SK-N-SH (cell line): ENCODE results near the gene SAPCD2. TPM values are rescaled to one million over a fixed set of nuclear protein-coding genes. Genes with fewer than 3 reads are reported as not detected.

Source experiments
- CTCF ChIA-PET: fragments of 300-600, 350-600 bp; formaldehyde crosslinking; extraction: SDS; loops from one replicate; lab custom pipeline; 2021; lab: Yijun Ruan, JAX
- POLR2A ChIA-PET: fragments of 350-600 bp; sonication (Branson Sonifier 250); formaldehyde crosslinking; extraction: SDS; loops from one replicate; lab custom pipeline; 2020; ENCODE audit warnings: antibody characterized with exemption, inconsistent platforms; lab: Yijun Ruan, JAX
- DNase-seq: peaks from one replicate; pipeline ENCODE4 v3.0.0; 2012
- H2AFZ ChIP-seq: fragments of 200-600 bp; sonication (generic); 2 replicates; pipeline ENCODE4 v1.8.1; 2016; ENCODE audit warnings: antibody characterized with exemption, mild to moderate bottlenecking, low read depth
- H3F3A ChIP-seq: fragments of 200-600 bp; sonication (generic); replicated peaks from 2 replicates; pipeline ENCODE3; 2016; ENCODE audit warnings: antibody characterized with exemption, mild to moderate bottlenecking; ENCODE audit not compliant: insufficient read depth
- H3K27ac ChIP-seq, 2 experiments: fragments of 200-500 bp in 1 of 2; fragments of 200-600 bp in 1 of 2; sonication (Bioruptor generic) in 1 of 2; sonication (generic), shearing (Covaris generic) in 1 of 2; 2 replicates each; pipeline versions ENCODE4 v1.5.1 to v1.6.1; 2014 to 2016; ENCODE audit warnings: low read depth in 2 of 2, inconsistent platforms in 1 of 2, low read length in 1 of 2, mild to moderate bottlenecking in 1 of 2, mixed read lengths in 1 of 2
- H3K27me3 ChIP-seq: fragments of 200-600 bp; sonication (generic), shearing (Covaris generic); 2 replicates; pipeline ENCODE4 v1.6.1; 2016; ENCODE audit warnings: mixed run types; ENCODE audit not compliant: insufficient read depth
- H3K36me3 ChIP-seq, 2 experiments: fragments of 200-500 bp in 1 of 2; fragments of 200-600 bp in 1 of 2; sonication (Bioruptor generic) in 1 of 2; sonication (generic) in 1 of 2; replicated peaks in 1 of 2; 2 replicates each; pipeline versions ENCODE3 to v1.5.1; 2014 to 2016; ENCODE audit warnings: low read length in 1 of 2, mild to moderate bottlenecking in 1 of 2; ENCODE audit not compliant: insufficient read depth in 2 of 2, control insufficient read depth in 1 of 2
- H3K4me1 ChIP-seq, 2 experiments: fragments of 200-500 bp in 1 of 2; fragments of 200-600 bp in 1 of 2; sonication (Bioruptor generic) in 1 of 2; sonication (generic), shearing (Covaris generic) in 1 of 2; 2 replicates each; pipeline versions ENCODE4 v1.5.1 to v1.6.1; 2014 to 2016; ENCODE audit warnings: low read depth in 1 of 2, low read length in 1 of 2, mixed run types in 1 of 2; ENCODE audit not compliant: insufficient read depth in 2 of 2, control insufficient read depth in 1 of 2
- H3K4me2 ChIP-seq: fragments of 200-600 bp; sonication (generic), shearing (Covaris generic); 2 replicates; pipeline ENCODE4 v1.6.1; 2017; ENCODE audit warnings: mixed run types
- H3K4me3 ChIP-seq, 2 experiments: fragments of 200-500 bp in 1 of 2; fragments of 200-600 bp in 1 of 2; sonication (Bioruptor generic) in 1 of 2; sonication (generic), shearing (Covaris generic) in 1 of 2; 2 replicates each; pipeline versions ENCODE4 v1.5.1 to v1.8.1; 2014 to 2016; ENCODE audit warnings: low read depth in 2 of 2, inconsistent platforms in 1 of 2, low read length in 1 of 2, mild to moderate bottlenecking in 1 of 2, mixed read lengths in 1 of 2, moderate library complexity in 1 of 2
- H3K79me2 ChIP-seq: fragments of 200-600 bp; sonication (generic); 2 replicates; pipeline ENCODE4 v1.8.1; 2017; ENCODE audit warnings: mild to moderate bottlenecking; ENCODE audit not compliant: insufficient read depth
- H3K9ac ChIP-seq: fragments of 200-600 bp; sonication (generic); 2 replicates; pipeline ENCODE4 v1.6.1; 2017; ENCODE audit warnings: mixed run types
- H3K9me2 ChIP-seq: fragments of 200-600 bp; sonication (generic); 2 replicates; pipeline ENCODE4 v1.6.1; 2017; ENCODE audit warnings: mixed run types
- H3K9me3 ChIP-seq: fragments of 200-600 bp; sonication (generic); 2 replicates; pipeline ENCODE4 v1.6.1; 2017; ENCODE audit warnings: mixed run types, mild to moderate bottlenecking, moderate library complexity
- H4K20me1 ChIP-seq: fragments of 200-600 bp; sonication (generic); 2 replicates; pipeline ENCODE4 v1.6.1; 2017; ENCODE audit warnings: mild to moderate bottlenecking, mixed run types; ENCODE audit not compliant: insufficient read depth
- CHD2 ChIP-seq: fragments of 150-350 bp; IDR thresholded peaks from 2 replicates; pipeline ENCODE4 v1.6.1; 2018; ENCODE audit warnings: low read length; ENCODE audit not compliant: partially characterized antibody
- ELF1 ChIP-seq: IDR thresholded peaks from 2 replicates; pipeline ENCODE4 v1.4.0; 2012
- EP300 ChIP-seq, 2 experiments: IDR thresholded peaks; 2 replicates each; pipeline versions ENCODE4 v1.4.0 to v1.6.1; 2012; ENCODE audit warnings: borderline replicate concordance in 1 of 2, low read depth in 1 of 2, low read length in 1 of 2
- EZH2phosphoT487 ChIP-seq: fragments of 200-600 bp; sonication (generic); IDR thresholded peaks from 2 replicates; pipeline ENCODE4 v1.6.1; 2017; ENCODE audit warnings: low read depth, mixed run types, mild to moderate bottlenecking, antibody characterized with exemption, moderate library complexity, borderline replicate concordance
- FOXJ3 ChIP-seq: sonication (generic); formaldehyde crosslinking; IDR thresholded peaks from 2 replicates; pipeline ENCODE4 v1.5.1; 2020; ENCODE audit warnings: mild to moderate bottlenecking, missing genetic modification reagents
- FOXM1 ChIP-seq: IDR thresholded peaks from 2 replicates; pipeline ENCODE4 v1.4.0; 2012; ENCODE audit warnings: low read depth, mild to moderate bottlenecking
- MXI1 ChIP-seq: IDR thresholded peaks from 2 replicates; pipeline ENCODE4 v1.6.1; 2012; ENCODE audit warnings: mild to moderate bottlenecking, low read depth, low read length, improper control_type of control experiment
- NFIC ChIP-seq: IDR thresholded peaks from 2 replicates; pipeline ENCODE4 v1.4.0; 2012; ENCODE audit warnings: borderline replicate concordance
- POLR2AphosphoS5 ChIP-seq: IDR thresholded peaks from 2 replicates; pipeline ENCODE4 v1.6.1; 2012; ENCODE audit warnings: low read depth, low read length
- RAD21 ChIP-seq: IDR thresholded peaks from 2 replicates; pipeline ENCODE4 v1.6.1; 2012; ENCODE audit warnings: mild to moderate bottlenecking, low read length
- RCOR1 ChIP-seq: fragments of 150-350 bp; IDR thresholded peaks from 2 replicates; pipeline ENCODE4 v1.6.1; 2017; ENCODE audit warnings: antibody characterized with exemption, low read length
- RFX5 ChIP-seq: IDR thresholded peaks from 2 replicates; pipeline ENCODE4 v1.6.1; 2012; ENCODE audit warnings: mild to moderate bottlenecking, improper control_type of control experiment, low read length
- RXRA ChIP-seq: IDR thresholded peaks from 2 replicates; pipeline ENCODE4 v1.4.0; 2012; ENCODE audit warnings: low read depth, mild to moderate bottlenecking, borderline replicate concordance
- SMC3 ChIP-seq: IDR thresholded peaks from 2 replicates; pipeline ENCODE4 v1.6.1; 2012; ENCODE audit warnings: low read depth, low read length, improper control_type of control experiment
- TAF1 ChIP-seq: IDR thresholded peaks from 2 replicates; pipeline ENCODE4 v1.6.1; 2012; ENCODE audit warnings: low read depth, mild to moderate bottlenecking, low read length, moderate library complexity, borderline replicate concordance
- TCF12 ChIP-seq: IDR thresholded peaks from 2 replicates; pipeline ENCODE4 v1.4.0; 2012
- TEAD4 ChIP-seq: IDR thresholded peaks from 2 replicates; pipeline ENCODE4 v1.4.0; 2012; ENCODE audit warnings: mild to moderate bottlenecking, borderline replicate concordance; ENCODE audit not compliant: insufficient read depth
- WGBS: methylation state at CpG from one replicate; pipeline ENCODE4 v1.1.6; 2017; ENCODE audit warnings: low lambda C conversion rate; 5-methylcytosine and 5-hydroxymethylcytosine counted together
- polyA plus RNA-seq, 3 experiments: library from polyadenylated mRNA; depleted of rRNA; stranded (reverse); fragments of >200 nt; gene quantifications; 2 replicates each; pipeline ENCODE4 v1.2.3, GENCODE V29; 2012
- TF ChIP-seq, protein P1 (sequence below): fragments of 150-350 bp; IDR thresholded peaks from 2 replicates; pipeline ENCODE4 v1.6.1; 2016; ENCODE audit warnings: mild to moderate bottlenecking, low read depth, low read length
- TF ChIP-seq, protein P2 (sequence below): IDR thresholded peaks from 2 replicates; pipeline ENCODE4; 2012
- TF ChIP-seq, protein P3 (sequence below): IDR thresholded peaks from 2 replicates; pipeline ENCODE4 v1.4.0; 2012; ENCODE audit warnings: low read depth

SAPCD2 gene
- polyA plus RNA-seq, 1 of the 3 experiments (the other 2 are of a cell fraction) = 6.0 TPM

DNA sequence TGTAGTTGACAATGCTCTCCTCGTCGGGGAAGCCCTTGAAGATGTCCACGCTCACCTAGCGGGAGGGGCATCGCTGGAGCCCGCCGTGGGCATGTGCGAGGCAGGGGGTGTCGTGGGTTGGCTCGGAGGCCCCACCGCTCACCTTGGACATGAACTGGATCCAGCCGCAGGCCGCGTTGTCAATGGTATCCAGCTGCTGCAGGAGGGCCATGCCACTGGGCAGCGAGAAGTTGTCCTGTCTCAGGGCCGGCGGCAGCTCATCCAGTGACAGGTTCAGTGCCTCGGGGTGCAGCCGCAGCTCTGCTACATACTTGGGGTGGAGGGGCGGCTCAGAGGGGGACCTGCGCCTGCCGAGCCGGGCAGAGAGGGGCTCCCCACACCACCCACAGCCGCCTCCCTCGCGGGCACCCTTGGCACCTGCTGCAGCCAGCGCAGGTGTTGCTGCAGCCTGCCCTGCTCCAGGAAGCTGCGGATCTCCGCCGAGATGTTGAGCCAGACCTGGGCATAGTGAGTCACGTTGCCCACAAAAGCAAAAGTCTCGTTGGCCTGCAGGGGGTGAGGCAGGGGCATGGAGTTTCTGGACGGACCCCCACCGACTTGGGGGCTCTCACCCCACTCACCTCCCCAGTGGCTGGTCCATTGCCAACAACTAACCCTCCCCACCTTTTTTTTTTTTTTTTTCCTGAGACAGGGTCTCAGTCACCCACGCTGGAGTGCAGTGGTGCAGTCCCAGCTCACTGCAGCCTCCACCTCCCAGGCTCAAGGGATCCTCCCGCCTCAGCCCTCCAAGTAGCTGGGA lies 51.4 kb downstream of the SAPCD2 start (continued):
- TF ChIP-seq RFX5 = no peak

DNA sequence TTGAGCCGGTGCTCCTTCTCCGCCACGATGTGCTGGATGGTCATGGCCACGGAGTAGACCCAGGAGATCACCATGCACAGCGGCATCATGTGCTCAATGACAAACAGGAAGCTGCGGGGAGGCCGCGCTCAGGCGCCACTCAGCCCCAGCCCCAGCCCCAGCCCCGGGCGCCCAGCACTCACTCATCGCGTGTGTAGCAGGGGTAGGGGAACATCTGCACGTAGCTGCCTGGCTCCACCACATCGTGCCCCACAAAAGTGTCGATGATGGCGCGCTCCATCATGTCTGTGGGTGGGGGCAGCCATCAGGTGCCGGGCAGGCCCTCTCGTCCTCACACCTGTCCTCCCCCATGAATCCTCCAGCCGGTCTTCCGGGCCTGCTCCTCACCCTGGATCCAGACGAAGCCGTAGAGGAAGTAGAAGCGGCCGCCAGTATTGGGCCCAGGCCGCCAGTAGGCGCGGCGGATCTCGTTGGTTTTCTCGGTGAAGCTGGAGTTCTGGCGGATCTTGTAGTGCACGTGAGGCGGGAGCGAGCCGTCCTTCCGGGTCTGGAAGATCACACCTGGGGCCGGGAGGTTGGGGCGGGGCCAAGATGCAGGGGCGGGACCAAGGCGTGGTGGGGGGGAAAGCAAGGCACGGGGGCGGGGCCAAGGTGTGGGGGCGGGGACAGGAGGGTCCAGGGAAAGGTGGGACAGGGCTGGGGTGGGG lies 52.4 kb downstream of the SAPCD2 start:
- CTCF ChIA-PET = interaction anchor here (0.6 to 2.1 kb wide), 3 partner anchors 7 to 70 kb away, joined by 3 to 7 read pairs (median 3); no protein-coding TSS in a partner anchor

DNA sequence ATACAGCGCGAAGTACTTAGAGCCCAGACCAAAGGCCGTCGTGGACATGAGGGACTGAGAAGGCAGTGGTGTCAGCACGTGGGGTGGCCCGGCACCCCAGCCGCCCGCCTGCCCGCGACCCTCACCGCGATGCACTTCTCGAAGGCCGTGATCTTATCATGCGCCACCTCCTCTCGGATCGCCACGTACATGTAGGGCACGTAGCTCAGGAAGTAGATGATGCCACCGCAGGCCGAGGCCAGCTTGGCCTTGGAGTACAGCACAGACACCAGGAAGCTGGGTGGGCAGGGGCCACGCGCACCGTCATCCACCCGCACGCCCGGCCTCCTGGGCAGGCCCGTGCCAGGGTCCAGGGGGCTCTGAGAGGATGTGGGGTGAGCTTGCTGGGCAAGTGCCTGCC lies 53.3 kb downstream of the SAPCD2 start:
- Histone ChIP-seq H3K9me3 (no peaks in the 10 kb centered on the region), H3K4me3 (no peak overlapping the region)
- TF ChIP-seq RFX5 (no peak), CHD2 (no peak), RAD21 (no peak), RCOR1 (no peak), NFIC (no peak), ELF1 (no peak), FOXJ3 (CRISPR knock-in tag) (no peak), POLR2AphosphoS5 (no peak), TCF12 (no peak), RXRA (no peak), TAF1 (no peak), MXI1 (no peak), EZH2phosphoT487 (no peak), TEAD4 (no peak), EP300 (IDR thresholded peaks at IDR 0.05; ENCODE audit: borderline replicate concordance in 1 of 2, low read depth in 1 of 2, low read length in 1 of 2) (no peak), SMC3 (no peak)
- TF ChIP-seq, protein P1, sequence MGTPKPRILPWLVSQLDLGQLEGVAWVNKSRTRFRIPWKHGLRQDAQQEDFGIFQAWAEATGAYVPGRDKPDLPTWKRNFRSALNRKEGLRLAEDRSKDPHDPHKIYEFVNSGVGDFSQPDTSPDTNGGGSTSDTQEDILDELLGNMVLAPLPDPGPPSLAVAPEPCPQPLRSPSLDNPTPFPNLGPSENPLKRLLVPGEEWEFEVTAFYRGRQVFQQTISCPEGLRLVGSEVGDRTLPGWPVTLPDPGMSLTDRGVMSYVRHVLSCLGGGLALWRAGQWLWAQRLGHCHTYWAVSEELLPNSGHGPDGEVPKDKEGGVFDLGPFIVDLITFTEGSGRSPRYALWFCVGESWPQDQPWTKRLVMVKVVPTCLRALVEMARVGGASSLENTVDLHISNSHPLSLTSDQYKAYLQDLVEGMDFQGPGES = no peak
- TF ChIP-seq, protein P2, sequence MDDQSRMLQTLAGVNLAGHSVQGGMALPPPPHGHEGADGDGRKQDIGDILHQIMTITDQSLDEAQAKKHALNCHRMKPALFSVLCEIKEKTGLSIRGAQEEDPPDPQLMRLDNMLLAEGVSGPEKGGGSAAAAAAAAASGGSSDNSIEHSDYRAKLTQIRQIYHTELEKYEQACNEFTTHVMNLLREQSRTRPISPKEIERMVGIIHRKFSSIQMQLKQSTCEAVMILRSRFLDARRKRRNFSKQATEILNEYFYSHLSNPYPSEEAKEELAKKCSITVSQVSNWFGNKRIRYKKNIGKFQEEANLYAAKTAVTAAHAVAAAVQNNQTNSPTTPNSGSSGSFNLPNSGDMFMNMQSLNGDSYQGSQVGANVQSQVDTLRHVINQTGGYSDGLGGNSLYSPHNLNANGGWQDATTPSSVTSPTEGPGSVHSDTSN = no peak
- TF ChIP-seq, protein P3, sequence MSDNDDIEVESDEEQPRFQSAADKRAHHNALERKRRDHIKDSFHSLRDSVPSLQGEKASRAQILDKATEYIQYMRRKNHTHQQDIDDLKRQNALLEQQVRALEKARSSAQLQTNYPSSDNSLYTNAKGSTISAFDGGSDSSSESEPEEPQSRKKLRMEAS = no peak

More for the DNA sequence above, 52.4 kb downstream of the SAPCD2 start:
- DNase-seq = no peak
- H3K9me3 ChIP-seq = no peaks in the 10 kb centered on the region
- no peak overlapping the region for H2AFZ ChIP-seq
- WGBS = 96% methylated on average over 31 of the region's 45 CpGs
- H3K27ac ChIP-seq = no peak overlapping the region
- no peak for TF ChIP-seq FOXM1
- no peak for TF ChIP-seq FOXJ3 (CRISPR knock-in tag)
- TF ChIP-seq RXRA = no peak
- TF ChIP-seq, all 33 proteins: peak for 0
- H3K9me2 ChIP-seq = no peaks in the 10 kb centered on the region
- 0 out of 2 replicates have a peak, but pooled peaks cover 4% of the 10 kb centered on the region for H4K20me1 ChIP-seq
- no peaks in the 10 kb centered on the region for H3F3A ChIP-seq
- no peak overlapping the region for H3K4me2 ChIP-seq
- no peaks in the 10 kb centered on the region for H3K27me3 ChIP-seq
- H3K9ac ChIP-seq = no peak overlapping the region
- peaks cover 0 to 13% of the 10 kb centered on the region in 2 experiments for H3K36me3 ChIP-seq
- H3K79me2 ChIP-seq = no peaks in the 10 kb centered on the region
- H3K4me3 ChIP-seq = no peak overlapping the region
- H3K4me1 ChIP-seq = no peaks in the 10 kb centered on the region
- POLR2A ChIA-PET = no interaction called here

More for the DNA sequence above, 53.3 kb downstream of the SAPCD2 start:
- H3K79me2 ChIP-seq = no peaks in the 10 kb centered on the region
- H3F3A ChIP-seq = no peaks in the 10 kb centered on the region
- no peak overlapping the region for H3K27ac ChIP-seq
- H2AFZ ChIP-seq = no peak overlapping the region
- no peaks in the 10 kb centered on the region for H3K4me1 ChIP-seq
- 0 out of 2 replicates have a peak, but pooled peaks cover 4% of the 10 kb centered on the region for H4K20me1 ChIP-seq
- ChIA-PET CTCF (interaction anchor here (1.3 kb wide), 1 partner anchor 8 kb away, joined by 3 read pairs; no protein-coding TSS in a partner anchor), POLR2A (no interaction called here)
- no peaks in the 10 kb centered on the region for H3K27me3 ChIP-seq
- DNase-seq = no peak
- WGBS = 93% methylated on average over 24 of the region's 28 CpGs
- peaks cover 0 to 17% of the 10 kb centered on the region in 2 experiments for H3K36me3 ChIP-seq
- H3K9ac ChIP-seq = no peak overlapping the region
- H3K9me2 ChIP-seq = no peaks in the 10 kb centered on the region
- H3K4me2 ChIP-seq = no peak overlapping the region
